GM19351 (cell line): ENCODE results near the gene EGFLAM.
"Not testable (repeated sequence)": the region's sequence is repeated elsewhere in the genome, so short reads cannot be mapped to it uniquely, and the experiment has no call there.

Experiments used
- ATAC-seq: cut with Tn5 transposase; IDR thresholded peaks from one replicate; pipeline ENCODE4 v1.9.1; 2021; ENCODE audit warnings: mild to moderate bottlenecking, moderate library complexity; ENCODE audit not compliant: unreplicated experiment

EGFLAM gene

GRCh38 chr5:38323645-38324295 lies 65.4 kb downstream of the EGFLAM start:
- no peak for ATAC-seq

DNA sequence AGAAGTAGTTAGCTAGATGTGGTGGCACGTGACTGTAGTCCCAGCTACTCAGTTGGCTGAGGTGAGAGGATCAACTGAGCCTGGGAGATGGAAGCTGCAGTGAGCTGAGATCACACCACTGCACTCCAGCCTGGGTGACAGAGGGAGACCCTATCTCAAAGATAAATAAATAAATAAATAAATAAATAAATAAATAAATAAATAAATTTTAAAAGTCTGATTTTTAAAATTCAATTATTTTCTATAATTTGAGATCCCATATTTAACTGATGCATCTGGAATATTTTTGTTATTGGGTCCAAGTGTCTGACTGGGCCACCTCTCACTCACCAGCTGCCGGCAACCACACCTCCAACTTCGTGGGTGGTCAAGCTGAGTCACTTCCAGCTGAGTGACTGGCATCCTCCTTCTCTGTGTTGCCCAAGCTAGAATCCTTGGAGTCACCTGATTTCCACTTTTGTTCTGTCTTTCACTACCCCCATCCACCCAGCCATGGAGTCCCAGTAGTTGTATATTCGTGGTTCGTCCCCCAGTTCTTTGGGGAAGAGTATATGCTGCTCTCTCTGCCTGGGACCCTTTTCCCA lies 70.9 kb downstream of the EGFLAM start:
- no peak for ATAC-seq

- no peak for ATAC-seq
Observed at GRCh38 chr5:38330207-38330606, 71.8 kb downstream of the EGFLAM start.

GRCh38 chr5:38331831-38332230 lies 73.5 kb downstream of the EGFLAM start:
- ATAC-seq: no peak

- not testable (repeated sequence) for ATAC-seq
Observed at GRCh38 chr5:38333181-38333580, 74.8 kb downstream of the EGFLAM start.

- ATAC-seq: no peak
Observed at GRCh38 chr5:38338455-38338854, 80.1 kb downstream of the EGFLAM start.

GRCh38 chr5:38339446-38339845 lies 81.1 kb downstream of the EGFLAM start:
- ATAC-seq: no peak

GRCh38 chr5:38341056-38341455 lies 82.7 kb downstream of the EGFLAM start:
- ATAC-seq: no peak

DNA sequence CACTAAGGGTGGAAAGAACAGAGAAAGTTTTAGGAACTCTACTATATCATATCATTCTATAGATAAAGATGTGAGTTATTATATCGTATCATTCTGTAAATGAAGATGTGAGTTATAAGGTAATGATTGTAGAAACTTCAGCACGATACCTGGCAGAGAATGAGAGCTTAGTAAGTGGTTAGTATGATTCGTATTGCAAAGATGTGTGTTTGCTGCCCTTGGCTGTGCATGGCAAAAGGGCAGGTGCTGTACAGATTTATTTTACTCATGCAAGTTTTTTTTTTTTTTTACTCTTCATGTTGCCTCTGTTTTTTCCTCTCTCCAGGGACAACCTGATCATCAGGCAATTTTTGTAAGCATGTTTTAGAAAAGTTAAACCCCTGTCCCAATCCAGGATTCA lies 83.3 kb downstream of the EGFLAM start:
- no peak for ATAC-seq

GRCh38 chr5:38342261-38342660 lies 83.9 kb downstream of the EGFLAM start:
- ATAC-seq: no peak

DNA sequence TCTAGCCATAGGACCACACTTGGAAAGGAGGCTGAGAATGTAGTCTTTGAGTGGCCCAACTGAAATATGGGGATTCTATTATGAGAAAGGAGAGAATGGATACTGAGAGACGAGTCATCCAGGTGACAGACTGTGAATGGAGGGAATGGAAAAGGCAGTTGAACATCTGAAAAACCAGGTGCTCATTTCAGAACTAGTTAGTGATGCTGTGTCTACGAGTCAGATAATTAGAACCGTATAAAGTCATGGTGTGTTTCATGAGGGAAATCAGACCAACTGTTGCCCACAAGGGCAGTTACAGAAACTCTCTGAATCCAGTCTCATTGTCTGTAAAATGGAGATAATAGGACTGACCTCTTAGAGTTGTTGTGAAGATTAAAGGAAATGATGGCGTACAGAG lies 86.5 kb downstream of the EGFLAM start:
- no peak for ATAC-seq

DNA sequence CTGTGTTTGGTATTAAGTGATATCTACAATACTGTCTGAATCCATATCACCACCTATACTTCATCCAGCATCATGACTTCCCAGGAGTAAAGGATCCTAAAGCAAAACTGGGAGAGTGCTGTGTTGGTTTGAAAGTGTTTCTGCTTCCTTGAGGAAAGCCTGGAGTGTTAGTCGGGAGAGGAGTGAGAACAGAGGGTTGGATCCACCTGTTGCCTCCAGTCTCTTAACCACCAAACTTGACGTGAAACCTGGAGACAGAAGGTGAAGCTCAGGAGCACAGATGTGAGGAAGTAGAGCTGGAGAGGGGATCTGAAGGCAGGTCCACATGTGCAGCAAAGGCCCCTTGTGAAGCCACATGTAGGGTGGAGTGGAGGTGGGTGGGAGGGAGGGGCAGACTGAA lies 88.2 kb downstream of the EGFLAM start:
- ATAC-seq: no peak

DNA sequence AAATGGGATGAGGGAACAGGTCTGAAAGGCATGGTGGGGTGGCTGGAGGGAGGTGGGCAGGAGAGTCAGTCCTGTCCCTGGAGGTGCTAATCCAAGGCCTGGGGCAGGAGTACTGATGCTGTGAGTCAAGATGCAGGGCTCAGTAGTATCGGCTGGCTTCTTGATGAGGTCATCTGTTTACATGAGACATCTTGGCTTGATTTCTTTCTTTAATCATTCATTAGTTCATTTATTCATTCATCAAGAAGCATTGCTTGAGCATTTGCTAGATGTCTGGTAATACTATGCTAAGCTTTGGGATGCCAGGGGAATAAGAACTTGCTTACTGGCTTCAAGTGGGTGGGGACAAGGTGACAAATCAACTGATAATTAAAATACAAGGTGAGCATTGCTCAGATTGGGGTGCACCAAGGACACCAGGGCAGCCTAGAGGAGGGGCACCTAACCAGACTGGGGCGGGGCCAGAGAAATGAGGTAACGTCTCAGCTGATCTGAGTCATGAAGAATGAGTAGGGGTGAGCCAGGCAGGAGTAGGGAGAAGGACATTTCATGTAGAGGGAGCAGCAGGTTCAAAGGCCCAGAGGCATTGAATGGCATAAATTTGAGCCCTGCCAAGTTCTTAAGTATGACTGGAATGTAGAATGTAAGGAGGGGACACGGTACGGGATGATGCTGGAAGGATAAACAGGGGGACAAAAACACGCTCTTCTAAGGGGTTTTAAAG lies 88.8 kb downstream of the EGFLAM start:
- ATAC-seq: no peak

- ATAC-seq: no peak
Observed at GRCh38 chr5:38347896-38348295, 89.5 kb downstream of the EGFLAM start.

GRCh38 chr5:38360323-38361061 lies 102.1 kb downstream of the EGFLAM start:
- ATAC-seq: no peak

DNA sequence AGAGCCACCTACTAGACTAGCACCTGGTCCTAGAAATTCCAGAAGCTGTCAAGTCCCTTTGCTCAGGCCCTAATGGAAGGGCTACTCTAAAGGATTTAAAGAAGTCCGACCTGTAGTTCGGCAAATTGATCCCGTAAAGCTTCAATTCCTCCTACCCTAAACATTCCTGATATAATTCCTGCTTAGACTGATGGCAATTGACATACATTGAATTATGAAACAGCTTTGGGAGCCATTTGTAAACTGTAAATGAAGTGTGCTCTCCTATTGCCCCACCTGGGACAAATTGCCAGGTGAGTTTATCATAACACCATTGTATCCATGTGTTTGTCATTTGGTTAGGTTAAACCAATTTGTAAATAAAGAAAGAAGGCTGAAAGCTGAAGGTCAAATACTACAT lies 104.4 kb downstream of the EGFLAM start:
- ATAC-seq: no peak

DNA sequence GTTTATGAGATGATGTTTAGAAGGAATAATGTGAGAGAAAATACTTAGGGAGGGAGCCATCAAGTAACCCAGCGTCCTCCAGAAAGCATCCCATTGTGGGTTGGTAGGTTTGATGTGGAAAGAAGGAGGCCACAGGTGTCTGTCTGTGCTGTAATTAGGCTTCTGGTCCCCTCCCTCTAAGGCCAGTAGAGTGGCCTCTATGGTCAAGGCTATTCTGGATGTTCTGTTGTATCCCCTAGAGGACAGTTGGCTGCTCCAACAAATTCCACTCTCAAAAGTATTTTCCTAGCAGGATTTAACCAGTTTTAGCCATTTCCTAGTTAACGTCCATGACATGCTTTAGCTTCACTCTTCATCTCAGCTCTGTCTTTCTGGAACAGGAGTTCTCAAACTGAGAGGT lies 106.5 kb downstream of the EGFLAM start:
- no peak for ATAC-seq

DNA sequence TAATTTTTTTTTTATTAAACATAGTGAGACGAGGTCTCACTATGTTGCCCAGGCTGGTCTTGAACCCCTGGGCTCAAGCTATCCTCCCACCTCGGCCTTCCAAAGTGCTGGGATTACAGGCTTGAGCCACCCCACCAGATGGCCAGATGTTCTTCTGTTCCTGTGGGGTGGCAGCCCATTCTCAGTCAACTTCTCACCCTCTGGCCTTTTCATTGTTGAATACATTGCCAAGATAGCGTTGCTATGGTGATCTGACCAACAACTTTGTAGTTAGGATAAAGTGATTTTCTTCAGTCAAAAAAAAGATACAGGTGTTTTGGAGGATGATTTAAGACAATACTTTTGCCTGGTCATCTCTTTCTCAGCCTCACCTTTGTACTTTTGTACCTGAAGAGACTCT lies 109.1 kb downstream of the EGFLAM start:
- no peak for ATAC-seq

DNA sequence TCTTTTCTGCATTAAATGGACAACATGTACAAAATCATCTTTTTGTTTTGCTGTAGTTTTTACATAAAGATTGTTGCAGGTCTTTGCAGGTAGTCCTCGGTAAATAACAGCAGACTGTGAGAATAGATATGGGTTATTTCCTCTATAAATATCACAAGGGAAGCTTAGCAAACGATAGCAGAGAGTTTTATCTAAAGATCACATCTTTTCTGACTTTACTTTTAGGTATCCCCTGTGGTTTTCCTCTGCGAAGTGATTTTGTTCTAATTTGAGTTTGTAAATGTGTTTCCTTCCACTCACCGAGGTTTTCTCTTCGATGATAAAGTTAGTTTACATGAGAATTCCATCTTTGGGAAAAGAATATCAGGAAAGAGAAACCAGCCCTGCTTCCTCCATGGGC lies 109.6 kb downstream of the EGFLAM start:
- no peak for ATAC-seq

DNA sequence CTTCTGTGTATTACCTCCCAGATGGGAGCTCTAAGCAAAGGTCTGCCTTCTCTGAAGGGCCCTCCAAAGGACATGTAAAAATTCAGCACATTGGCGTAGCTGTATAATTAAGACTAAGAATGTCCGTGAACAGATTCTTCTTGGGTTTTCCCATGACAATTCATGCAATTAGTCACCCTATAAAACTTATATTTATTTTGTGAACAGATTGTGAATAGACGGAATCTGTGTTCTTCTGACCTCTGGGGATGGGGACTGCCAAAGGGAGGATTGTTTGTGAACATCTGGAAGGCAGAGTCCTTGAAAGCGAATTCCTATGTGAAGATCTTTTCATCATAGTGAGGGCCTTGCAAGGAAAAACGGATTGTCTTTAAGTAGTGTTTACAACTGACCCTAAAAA lies 111.3 kb downstream of the EGFLAM start:
- no peak for ATAC-seq

GRCh38 chr5:38370358-38371100 lies 112.2 kb downstream of the EGFLAM start:
- no peak for ATAC-seq
